GM19324 (cell line): ENCODE results near the gene AGAP2.

Experiments used
- ATAC-seq: cut with Tn5 transposase; IDR thresholded peaks from one replicate; pipeline ENCODE4 v1.9.1; 2021; ENCODE audit warnings: mild to moderate bottlenecking, moderate library complexity; ENCODE audit not compliant: unreplicated experiment, low FRiP score

Gene AGAP2

DNA sequence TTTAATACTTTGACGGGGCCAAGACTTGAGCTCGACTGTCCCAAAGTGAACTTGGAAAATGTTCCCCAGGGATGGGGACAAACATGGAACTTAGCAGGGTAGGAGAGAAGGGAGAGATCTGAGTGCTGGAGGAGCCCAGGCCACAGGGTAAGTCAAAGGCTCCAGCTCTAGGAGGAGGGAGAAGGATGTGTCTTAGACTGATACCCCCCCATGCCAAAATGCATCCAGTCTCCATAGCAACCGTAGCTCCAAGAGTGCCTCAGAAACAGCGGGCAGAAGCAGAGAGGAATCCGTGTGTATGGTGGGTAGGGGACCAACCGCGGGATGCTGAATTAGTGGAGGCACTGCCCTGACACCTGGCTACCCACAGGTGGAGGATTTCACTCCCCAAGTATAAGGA is 845 bp upstream of the AGAP2 start:
- ATAC-seq, result no peak

- ATAC-seq, result no peak
Observed at GRCh38 chr12:57737467-57738460, 778 bp downstream of the AGAP2 start.

DNA sequence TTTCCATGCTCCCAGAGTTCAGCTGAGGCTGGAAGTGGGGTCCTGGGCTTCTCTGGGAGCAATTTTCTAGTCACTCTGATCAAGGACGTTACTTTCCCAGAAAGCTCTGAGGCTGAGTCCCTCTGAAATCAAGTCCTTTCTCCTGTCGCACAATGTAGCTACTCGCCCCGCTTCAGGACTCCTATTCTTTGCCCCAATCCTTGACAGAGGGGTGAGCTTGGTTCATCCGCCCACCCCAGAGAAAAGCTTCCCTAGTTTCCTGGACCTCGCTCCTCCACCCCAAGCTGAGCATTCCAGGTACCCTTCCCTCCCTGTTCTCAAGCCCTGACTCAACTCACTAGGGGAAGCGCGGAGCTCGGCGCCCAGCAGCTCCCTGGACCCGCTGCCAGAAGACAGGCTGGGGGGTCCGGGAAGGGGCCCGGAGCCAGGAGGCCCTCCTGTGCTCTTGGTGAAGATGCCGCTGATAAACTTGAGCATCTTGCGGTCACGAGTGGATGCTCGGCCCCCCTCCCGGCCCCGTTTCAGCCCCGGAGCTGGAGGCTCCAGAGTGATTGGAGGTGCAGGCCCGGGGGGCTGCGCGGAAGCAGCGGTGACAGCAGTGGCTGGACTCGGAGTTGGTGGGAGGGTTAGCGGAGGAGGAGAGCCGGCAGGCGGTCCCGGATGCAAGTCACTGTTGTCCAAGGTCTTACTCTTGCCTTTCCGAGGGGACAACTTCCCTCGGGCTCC is 1.6 kb downstream of the AGAP2 start:
- no peak for ATAC-seq

GRCh38 chr12:57735952-57736740 is 2.4 kb downstream of the AGAP2 start:
- ATAC-seq, result no peak

DNA sequence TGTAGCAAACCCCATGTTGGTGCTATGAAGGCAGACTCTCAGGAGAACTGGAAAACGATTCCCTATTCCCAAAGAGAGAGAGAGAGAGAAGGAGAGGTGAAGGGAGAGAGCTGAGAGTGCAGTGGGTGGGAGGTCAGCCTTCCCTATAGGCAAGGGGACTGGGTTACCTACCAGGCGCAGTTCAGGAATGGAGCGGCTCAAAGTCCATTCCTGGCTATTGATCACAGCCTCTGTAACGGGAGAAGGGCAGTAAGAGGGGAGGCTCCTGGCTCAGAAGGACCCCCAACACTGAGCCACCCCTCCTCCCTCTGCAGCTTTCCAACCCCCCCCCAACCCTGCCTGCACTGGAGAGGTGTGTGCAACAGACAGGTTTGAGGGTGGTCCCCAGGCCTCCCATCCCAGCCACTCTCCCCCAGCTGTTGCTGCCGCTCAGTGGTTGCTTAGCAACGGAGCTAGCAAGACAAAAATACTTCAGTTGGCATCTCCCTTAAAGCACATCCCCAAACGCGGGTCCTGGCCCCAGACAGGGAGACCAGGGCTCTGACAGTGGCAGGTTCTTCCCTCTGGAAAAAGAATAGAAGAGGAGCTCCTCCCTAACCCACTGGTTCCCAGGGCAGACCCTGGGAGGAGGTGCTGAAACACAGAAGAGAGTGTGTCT is 3.2 kb downstream of the AGAP2 start:
- ATAC-seq, result no peak

DNA sequence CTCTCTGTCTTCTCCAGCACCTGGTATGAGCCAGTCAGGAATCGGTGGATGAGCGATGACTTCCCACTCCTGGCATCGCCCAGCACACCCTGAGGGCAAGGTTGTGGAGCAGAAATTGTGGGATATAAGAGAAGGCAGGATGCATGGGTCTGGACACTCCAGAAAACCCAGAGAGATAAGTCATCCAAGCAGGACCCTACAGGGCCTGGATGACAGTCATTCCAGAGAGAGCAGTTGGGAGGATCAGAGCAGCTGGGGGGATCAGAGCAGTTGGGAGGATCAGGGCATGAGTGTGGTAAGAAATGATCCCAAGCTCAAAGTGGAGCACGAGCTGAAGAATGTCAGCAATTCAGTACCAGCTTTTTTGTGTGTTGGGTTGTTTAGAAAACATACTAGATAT is 4.0 kb downstream of the AGAP2 start:
- no peak for ATAC-seq

GRCh38 chr12:57733928-57734327 is 4.6 kb downstream of the AGAP2 start:
- ATAC-seq, result no peak

DNA sequence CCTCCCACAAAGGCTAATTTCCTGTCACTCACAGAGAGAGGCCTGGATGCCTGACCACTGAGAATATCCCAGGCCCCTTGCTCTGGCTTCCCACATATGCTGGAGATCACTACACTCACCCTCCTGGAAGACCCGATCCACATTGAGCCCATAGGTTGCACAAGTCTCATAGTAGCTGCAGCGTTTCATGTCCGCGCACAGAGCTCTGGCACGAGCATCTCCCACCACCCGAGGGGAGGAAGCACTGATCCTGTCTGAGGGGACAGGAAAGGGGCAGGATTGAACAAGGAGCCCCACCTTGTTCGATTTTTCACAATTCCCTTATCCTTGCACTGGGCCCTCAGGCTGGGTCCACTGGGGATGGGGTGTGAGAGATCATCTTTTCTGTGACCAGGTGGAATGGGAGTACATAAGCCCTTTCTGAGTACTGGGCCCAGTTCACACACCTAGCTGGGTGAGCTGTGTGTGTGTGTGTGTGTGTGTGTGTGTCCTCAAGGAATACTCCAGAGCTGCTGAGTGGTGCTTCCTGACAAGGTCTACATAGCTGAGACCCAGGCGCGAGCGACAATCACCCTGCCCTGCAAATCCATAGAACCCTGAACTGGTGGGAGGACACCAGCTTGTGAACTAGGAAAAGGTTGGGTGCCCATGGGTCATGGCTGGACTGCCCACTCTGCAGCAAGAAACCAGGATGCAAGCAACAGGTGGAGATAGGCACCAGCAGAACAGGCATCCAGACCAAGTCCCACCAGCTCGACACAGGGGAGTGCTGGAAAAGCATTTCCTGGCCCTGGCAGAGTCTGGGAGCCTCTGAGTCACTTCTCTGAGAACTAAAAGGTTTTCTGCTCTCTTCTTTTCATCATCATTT is 5.6 kb downstream of the AGAP2 start:
- no peak for ATAC-seq

DNA sequence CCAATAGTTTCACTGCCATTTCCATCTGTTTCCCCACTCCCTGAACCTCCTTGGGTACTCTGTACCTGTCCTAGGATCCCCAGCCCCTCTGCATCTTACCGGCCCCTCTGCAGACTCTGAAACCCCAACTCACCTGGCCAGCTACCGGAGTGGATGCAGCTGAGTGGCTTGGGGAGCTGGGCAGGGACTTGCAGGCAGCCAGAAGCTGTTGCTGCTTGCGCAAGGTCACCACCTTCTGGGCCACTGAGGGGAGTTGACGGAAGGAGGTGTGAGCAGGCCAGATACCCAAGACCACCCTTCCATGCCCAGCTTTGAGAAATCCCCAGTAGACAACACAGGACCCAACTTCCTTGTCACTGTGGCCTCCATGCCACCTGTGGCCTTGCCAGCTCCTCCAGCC is 6.3 kb downstream of the AGAP2 start:
- no peak for ATAC-seq

- no peak for ATAC-seq
Observed at GRCh38 chr12:57731411-57732080, 7.0 kb downstream of the AGAP2 start.

DNA sequence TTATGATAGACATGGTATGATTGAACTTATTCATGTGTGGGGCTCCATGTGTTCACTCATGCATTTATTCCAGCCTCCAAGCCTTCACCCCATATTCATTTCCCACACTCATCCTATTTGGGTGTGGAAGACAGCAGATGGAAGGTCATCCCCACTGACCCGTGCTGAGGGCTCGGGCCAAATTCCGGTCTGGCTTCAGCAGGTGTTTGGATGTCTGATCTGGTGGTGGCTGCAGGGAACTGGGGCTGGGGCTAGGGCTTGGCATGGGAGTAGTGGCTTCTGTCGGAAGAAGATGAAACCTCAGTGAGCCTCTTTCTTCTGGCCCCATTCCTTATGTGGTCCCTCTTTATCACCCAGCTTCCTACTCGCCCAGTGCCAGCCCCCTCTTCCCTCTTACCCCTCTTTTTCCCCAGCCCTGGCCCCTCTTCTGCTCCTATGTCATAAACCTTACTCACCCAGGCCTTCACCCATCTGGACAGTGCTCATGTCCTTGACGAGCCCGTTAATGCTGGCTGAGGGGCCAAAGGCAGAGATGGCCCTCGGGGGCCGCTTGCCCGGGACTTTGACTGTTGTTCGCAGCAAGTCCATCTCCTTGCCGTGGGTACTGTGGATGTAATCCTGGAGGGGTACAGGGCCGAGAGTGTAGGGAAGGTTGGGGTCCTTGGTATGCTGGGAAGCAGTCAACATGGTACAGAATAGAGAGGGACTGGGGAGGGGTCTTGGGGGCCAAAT is 8.0 kb downstream of the AGAP2 start:
- no peak for ATAC-seq

DNA sequence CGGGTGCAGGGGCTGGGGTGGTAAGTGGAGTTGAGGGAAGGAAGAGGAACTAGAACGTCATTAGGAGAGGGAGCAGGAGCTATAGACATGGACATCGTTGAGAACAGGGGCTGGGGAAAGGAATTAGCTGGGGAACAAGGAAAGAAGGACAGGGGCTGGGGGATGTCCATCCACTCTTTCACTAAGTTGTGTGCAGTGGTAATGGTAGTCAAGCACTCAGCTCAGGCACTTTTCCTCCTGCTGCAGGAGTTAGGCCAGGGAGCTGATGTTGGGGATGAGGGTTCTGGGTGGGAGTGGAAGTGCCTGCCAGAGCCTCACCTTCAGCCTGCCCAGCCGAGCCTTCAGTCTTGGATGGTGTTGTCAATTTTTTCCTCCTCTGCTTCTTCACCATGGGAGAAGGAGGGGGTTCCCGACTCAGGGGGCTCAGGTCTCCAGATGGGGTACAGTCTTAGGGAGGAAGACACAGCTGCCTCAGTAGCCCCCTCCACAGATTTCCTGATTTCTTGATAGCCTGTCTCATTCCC is 9.2 kb downstream of the AGAP2 start:
- ATAC-seq, result no peak

DNA sequence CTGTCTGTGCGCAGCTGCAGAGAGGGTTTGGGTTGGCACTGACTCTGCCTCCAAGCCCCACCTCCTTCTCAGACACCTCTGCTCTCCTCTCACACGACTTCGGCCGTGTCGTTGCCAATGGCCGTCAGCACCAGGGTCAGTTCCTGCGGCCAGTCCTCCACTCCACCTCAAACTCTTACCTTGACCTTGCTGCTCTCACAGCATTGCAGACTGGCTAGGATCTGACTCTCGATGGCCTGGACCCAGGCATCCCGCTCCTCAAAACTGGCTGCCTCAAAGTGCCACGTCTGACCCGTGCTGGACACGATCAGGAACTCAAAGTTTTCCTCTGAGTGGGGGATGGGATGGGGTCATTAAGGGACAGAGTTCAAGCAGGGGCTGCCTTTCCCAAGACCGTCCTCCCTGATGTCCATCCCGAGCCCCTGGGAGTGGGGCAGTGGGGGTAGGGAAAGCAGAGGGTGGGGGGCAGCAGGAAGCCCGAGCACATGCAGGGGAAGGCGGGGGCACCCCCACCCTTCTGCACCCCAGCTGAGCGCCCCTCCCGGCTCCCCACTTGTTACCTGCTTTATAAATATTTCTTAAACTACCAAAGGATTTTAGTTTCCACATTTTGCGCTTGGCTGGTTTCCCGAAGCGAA is 10.7 kb downstream of the AGAP2 start:
- no peak for ATAC-seq

DNA sequence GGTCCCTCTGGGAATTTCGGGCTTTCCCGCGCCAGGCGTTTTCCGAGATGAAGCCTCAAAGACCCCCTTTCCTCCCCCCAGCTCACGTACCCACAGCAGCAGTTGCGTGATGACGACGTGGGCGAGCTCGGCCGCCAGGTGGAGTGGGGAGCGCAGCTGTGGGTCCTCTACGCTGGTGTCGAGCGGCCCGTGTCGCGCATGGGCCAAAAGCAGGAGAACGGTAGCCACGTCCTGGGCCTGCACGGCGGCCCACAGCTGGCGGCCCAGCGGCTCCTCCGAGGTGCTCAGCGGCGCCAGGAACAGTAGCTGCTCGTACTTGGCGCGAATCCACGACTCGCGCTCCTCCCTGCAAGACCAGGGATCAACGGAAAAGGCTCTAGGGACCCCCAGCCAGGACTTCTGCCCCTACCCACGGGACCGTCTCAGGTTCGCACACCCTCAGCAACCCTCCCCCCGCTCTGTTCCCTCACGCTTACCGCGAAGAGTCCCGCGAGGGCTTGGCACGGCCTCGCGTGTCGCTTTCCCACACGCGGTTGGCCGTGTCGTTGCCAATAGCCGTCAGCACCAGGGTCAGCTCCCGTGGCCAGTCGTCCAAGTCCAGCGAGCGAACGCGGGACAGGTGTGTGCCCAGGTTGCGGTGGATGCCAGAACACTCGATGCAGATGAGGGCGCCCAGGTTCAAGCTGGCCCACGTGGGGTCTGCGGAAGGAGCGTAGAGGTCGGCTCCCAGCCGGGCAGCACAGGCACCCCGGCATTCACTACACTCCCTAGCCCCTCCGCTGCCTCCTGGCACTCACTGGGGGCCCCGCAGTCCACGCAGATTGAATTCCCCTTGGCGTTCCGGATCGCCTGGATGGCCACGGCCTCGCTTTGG is 11.4 kb downstream of the AGAP2 start:
- peak; percentile 8 for ATAC-seq

DNA sequence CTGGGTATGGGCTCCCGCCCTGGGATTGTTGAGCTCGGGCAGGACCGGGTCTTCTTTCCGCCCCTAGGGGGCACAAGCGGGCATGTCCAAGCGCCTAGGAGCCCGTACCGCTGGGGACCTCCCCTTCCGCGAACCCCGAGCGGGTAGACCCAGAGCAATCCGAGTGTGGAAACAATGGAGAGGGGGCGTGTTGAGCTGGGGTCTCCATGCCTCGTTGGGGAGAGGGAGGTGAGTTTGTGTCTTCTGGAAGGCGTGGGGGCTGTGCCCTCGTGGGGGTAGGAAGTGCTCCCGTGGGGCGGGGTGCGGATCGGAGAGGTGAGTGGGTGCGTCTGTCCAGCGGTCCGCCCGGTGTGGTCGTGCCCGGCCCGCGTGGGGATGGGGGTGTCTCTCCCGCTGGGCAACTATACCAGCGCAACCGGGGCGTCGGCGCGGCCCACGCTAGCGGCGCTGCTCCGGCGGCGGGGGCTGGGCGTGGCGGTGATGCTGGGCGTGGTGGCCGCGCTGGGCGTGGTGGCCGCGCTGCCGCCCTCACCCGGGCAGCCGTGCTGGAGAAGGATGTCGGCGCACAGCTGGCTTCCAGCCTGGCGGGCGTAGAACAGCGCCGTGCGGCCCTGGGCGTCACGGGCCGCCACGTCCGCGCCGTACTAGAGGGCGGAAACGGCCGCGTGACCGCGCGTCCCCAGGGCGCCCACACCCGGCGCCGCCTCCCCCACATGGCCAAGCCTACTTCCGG is 12.2 kb downstream of the AGAP2 start:
- peak; percentile 57 for ATAC-seq

GRCh38 chr12:57725851-57726150 is 12.7 kb downstream of the AGAP2 start:
- no peak for ATAC-seq
